NCI-H1436 (cell line): Measurements from ENCODE around the gene PRKAA1.

ENCODE experiments used
- DNase-seq: peaks from one replicate; lab custom pipeline; 2025; lab: John Stamatoyannopoulos, UW

Gene PRKAA1

GRCh38 chr5:40798012-40798800 lies at the start of gene PRKAA1:
Gene PRKAA1, minus strand, starts transcription at chr5:40798374. Its CDS starts 185 bp downstream, at chr5:40798189.
- peak; percentile 85 for DNase-seq

DNA sequence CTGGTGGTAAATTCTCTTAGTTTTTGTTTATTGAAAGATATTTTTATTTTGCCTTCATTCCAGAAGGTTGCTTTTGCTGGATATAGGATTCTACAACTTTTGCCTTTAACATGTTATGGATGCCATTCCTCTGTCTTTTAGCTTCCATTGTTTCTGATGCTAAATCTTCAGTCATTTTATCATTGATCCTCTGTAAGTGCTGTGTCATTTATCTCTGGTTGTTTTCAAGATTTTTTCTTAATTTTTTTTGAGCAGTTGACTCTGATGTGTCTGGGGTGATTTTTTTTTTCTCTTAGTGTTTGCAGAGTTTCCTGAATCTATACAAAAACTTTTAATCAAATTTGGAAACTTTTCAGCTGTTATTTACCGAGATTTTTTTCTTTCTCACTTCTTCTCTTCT lies 49.4 kb upstream of the PRKAA1 start:
- no peak for DNase-seq

DNA sequence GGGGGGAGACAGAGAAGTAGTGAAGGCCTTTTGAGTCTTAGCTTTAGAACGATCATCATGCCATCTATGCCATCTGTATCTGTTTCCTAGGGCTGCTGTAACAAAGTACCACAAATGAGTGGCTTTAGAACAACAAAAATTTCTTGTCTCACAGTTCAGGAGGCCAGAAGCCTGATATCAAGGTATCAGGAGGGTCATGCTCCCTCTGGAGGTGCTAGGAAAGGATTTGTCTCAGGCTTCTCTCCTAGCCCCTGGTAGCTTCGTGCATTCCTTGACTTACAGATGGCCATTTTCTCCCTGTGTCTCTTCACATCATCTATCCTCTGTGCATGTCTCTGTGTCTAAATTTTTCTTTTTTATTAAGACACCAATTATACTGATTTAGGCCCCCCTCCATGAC lies 48.2 kb upstream of the PRKAA1 start:
- no peak for DNase-seq

DNA sequence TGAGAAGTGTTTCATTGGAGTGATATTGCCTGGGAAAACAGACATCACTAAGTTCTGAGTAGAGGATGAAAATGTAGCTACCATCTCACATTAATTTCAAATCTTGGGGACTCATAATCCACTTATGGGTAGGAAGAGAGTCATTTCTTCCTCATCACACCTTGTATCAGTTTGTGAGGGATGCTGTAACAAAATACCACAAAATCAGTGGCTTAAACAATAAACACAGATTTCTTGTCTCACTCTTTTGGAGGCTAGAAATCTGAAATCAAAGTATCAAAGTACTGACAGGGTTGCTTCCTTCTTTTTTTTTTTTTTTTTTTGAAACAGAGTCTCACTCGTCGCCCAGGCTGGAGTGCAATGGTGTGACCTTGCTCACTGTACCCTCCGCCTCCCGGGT lies 46.4 kb upstream of the PRKAA1 start:
- DNase-seq: no peak

DNA sequence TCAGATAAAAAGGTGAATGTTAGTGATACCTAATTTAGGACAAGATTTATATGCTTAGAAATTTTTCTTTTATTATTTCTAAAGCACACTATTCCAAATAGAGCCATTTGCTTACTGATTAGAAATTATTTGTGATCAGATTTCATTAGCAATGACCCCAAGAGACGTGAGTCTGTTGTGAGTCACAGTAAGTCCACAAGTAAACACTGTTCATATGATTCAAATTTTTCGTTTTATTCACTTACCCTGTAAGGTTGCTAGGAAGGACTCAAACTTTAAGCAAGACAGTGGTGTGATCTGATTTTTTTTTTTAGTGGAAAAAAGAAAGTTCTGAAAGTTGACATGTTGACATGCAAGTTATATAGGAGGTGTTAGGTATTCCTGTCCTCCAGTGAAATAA lies 44.2 kb upstream of the PRKAA1 start:
- DNase-seq: no peak

DNA sequence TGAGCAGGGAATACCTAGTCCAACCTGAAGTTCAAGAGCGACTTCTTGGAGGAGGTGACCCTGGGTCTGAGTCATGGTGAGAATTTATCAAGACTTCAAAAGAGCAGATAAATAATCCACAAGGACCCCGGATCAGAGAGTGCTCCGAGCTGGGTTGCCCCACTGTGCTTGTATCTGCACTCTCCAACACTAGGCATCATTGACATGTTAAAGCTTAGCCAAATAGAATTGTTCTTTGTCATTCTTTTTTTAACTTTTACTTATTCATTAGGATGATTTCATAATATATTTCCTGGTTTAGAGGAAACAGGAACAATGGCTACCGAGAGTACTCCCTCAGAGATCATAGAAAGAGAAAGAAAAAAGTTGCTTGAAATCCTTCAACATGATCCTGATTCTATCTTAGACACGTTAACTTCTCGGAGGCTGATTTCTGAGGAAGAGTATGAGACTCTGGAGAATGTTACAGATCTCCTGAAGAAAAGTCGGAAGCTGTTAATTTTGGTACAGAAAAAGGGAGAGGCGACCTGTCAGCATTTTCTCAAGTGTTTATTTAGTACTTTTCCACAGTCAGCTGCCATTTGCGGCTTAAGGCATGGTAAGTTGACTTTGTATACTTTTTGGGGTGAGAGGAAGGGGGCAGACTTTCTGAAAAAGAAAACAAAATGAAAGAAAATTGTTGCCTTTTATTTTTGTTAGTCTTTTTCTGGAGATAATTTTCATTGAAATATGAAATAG lies 43.1 kb upstream of the PRKAA1 start, which contains the start of gene CARD6:
Gene CARD6, plus strand, starts transcription at position 300 of the 738 bp plus-strand sequence. Its CDS starts 16 bp downstream, at position 316.
- no peak for DNase-seq

- DNase-seq: no peak
Measured at GRCh38 chr5:40838086-40838485, 39.9 kb upstream of the PRKAA1 start.

DNA sequence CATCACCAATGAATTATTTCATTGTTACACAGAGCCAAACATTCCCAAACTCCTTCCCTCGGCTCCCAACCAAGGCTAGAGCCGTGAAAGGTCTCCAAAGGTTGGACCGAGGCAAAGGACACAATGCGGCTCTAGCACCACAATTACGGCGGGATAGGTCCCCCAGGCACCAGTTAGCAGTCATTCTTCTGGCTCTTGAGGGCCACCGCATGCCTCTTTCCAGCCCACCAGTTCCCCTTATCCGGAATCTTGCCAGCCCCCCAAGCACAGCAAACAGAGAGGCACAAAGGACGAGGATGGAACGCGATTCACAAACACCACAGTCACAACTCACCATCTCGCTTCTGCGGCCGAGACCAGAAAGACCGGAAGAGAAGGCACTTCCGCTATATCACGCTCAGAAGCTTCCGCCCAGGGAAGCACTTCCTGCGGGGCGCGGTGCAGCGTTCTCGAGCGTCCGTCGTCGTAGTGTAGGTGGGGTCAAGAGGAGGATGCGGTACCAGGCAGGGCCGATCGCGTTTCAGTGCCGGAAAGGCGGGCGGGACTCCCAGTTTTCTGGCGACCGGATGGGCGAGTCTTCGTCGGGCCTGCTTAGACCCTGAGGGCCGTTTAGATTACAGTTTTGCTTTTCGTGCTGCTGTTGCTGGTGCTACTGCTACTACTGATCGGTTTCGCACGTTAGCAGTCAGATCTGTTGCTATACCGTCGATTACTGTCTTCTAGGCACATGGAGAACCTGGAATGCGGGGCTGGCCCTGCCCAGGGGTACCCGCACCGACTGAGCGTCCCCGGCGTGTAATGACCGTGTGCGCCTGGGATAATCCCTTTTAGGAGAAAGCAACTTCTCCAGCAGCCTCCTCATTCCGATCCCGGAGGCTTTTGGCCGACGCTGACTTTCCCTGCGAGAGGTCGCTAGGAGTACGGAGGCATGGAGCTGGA lies 36.9 kb upstream of the PRKAA1 start, which contains the start of gene RPL37:
Gene RPL37, minus strand, starts transcription at position 374 of the 939 bp plus-strand sequence. Its CDS starts 37 bp downstream, at position 337.
- peak; percentile 94 for DNase-seq

GRCh38 chr5:40834391-40834848 lies 36.2 kb upstream of the PRKAA1 start:
- DNase-seq: no peak

GRCh38 chr5:40833712-40834229 lies 35.6 kb upstream of the PRKAA1 start:
- no peak for DNase-seq

DNA sequence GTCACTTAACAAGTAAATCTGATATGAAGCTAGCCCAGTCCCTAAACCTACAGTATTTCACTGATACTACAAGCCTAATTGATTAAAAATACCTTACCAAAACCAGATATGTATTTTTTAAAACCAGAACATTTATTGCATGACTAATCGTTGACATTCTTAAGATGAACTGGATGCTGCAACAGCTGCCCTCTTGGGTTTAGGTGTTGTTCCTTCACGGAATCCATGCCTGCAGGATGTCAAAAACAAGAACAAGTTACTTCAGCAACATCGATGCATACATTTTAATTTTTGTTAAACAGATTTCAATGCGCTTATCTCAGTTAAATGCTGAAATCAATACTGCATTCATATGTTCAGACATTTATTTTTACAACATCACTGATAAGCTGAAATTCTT lies 34.2 kb upstream of the PRKAA1 start:
- DNase-seq: no peak

DNA sequence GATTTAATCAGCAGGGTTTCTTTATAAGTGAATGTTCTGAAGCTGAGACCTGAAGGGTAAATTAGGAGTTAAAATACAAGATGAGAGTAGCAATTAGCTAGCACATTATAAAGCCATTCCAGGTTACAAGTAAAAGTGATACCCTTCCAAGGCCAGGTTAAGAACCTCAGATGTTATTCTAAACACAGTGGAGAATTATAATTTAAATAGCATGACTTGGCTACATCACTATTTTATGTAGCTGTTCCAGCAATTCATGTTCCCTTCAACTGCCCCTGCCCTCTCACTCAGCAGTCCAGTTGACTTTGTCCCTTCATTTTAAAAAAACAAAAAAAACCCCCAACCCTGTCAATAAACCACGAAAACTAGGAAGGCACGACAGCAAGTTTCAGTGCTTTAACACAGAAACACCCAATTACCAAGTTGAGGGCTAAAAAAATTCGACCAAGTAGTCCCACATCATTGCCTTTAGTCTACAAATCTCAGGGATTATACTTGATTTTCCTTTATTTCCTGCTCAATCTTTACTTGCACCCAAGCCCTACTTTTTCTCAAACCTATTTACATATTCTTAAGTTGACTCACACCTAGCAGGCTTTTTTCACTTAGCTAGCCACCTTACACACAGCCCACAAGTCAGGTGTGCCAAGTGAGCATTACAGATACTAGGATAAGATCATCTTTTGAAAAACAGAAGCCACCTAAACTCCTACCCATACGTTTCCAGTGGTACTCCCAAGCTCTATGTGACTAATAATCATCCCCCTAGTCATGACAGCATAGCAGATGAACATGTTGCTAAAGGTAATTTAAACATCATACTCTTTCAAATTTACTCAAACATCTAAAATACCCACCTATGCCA lies 33.4 kb upstream of the PRKAA1 start:
- DNase-seq: no peak

DNA sequence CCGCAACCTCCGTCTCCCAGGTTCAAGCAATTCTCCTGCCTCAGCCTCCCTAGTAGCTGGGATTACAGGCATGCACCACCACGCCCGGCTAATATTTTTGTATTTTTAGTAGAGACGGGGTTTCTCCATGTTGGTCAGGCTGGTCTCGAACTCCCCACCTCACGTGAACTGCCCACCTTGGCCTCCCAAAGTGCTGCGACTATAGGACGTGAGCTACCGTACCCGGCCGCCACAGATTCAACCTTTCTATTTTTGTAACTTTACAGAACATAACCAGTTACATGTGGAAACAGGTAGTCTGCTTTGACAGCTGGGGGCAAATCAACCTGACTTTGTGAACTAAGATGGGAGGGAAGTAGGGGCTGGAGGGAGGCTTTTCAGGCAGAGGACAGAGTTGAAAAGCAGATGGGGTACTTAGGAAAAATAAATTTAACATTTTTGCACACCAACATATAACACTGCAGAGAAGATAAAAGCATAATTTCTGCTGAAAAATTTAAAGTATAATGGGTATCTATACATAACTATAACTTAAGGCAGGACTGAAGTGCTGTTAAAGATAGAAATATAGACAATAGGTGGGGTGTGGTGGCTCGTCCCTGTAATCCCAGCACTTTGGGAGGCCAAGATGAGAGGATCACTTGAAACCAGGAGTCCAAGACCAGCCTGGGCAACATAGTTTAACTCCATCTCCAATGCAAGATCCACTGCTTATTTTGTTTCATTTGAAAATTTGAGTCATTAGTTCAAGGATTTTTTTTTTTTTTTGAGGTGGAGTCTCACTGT lies 31.8 kb upstream of the PRKAA1 start:
- DNase-seq: no peak

DNA sequence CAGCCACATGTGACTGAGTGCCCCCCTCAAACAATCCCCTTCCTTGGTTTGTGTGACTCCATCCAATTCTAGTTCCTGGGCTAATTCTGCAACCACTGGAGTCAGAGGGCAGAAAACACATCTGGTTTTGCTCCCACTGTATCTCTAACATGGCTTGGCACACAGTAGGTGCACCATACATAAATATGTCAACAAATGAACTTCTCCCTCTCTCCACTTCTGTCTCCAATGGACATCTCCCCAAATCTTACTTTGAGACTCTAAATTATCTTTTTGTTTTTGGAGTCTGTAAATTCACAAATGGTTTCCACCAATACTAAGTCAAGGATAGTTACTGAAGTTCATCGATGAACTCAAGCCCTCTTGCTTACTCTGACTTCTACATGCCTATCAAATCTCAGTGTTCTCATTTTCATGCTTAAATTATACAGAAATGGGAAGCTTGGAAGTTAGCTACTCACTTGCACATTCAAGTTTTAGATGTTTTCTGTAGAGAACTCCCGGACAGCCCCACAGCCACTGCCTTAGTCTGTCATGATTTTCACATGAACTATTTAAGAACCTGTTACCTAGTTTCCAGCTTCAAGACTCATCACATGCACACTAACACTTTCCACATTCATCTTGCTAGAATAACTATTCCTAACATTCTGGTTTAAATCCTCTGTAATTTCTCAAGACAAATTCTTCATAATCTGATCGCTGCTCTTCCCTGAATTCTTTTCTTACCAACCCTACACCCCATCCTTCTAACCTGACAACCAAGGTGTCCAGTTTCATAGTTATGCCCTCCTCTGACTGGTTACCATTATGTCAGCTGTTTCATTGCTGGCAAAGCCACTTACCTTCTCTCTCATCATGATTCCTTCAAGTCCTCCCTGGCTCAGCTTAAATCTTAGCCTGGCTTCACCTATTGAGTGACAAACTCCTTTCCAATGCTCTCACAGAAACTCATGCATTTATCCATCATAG lies 30.8 kb upstream of the PRKAA1 start:
- no peak for DNase-seq

- DNase-seq: no peak
Measured at GRCh38 chr5:40828021-40828631, 30.0 kb upstream of the PRKAA1 start.

DNA sequence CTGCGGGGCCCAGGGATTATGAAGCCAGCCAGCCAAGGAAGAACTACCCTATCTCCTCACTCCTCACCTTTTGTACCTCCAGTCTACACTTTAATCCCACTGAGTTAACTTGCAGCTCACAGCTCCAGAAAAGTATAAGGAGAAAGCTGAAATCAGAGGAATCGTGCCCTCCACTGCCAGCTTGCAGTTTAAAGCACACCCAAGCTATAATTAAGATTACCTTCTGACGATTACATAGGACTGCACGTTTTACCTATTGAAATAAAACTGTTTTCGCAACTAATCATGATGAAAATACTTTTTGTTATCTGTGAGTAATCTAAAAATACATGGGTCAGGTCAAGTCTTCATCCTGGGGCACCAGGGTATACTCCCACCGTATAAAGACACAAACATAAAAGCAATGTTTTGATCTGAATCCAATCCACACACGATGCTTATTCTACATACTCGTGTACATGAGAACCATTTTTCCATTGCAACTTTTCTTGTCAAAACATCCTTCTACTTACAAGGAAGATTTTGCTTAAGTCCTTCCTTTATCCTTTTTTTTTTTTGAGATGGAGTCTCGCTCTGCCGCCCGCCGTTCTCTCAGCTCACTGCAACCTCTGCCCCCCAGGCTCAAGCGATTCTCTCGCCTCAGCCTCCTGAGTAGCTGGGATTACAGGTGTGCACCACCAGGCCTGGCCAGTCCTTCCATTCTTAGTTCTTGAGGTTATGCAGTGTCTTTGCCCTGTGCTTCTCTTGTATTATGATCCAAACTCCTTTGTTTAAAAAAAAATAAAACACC lies 29.2 kb upstream of the PRKAA1 start:
- DNase-seq: no peak

DNA sequence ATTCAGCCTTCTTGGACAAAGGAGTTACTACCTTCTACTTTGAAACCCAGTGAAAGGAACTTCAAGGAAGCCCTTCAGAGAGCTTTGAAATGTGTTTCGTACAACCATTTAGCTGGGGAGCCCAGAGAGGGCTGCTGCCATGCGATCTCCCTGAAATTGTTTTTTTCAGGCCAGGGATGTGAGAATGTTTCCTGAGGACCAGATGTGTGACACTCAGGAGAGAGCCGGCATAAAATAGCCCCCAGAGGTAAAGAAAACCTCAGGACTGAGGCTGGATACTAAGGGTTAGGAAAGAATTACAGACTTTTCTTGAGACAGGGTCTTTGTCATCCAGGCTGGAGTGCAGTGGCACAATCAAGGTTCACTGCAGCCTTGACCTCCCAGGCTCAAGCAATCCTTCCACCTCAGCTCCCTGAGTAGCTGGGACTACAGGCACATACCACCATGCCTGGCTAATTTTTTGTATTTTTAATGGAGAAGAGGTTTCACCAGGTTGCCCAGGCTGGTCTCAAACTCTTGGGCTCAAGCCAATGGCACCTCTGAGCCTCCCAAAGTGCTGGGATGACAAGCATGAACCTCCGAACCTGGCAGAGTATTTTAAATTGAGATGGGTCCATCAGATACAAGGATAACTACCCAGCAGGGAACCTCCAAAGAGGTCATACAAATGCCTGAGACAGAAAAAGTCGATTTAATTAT lies 28.5 kb upstream of the PRKAA1 start:
- DNase-seq: no peak
